Kidney epithelial cell (primary cell): ENCODE data around the gene RPS2. TPM values are rescaled to one million over a fixed set of nuclear protein-coding genes. Genes with fewer than 3 reads are reported as not detected.
A peak's percentile ranks its signal among the peaks of the same experiment; 100 is the strongest.

Source experiments
- DNase-seq: peaks from one replicate; pipeline ENCODE4 v3.0.0-alpha.2; 2010; ENCODE audit warnings: low read depth
- H3K27me3 ChIP-seq: 2 replicates; pipeline ENCODE4 v1.6.0; 2011; ENCODE audit warnings: low read length; ENCODE audit not compliant: control insufficient read depth, insufficient read depth
- H3K36me3 ChIP-seq: 2 replicates; pipeline ENCODE4 v1.5.1; 2011; ENCODE audit warnings: low read length; ENCODE audit not compliant: control insufficient read depth, insufficient read depth
- H3K4me3 ChIP-seq: 2 replicates; pipeline ENCODE4 v1.5.1; 2011; ENCODE audit warnings: low read depth, mild to moderate bottlenecking, control low read depth, low read length
- CTCF ChIP-seq: IDR thresholded peaks from 2 replicates; pipeline ENCODE4 v1.5.1; 2011; ENCODE audit warnings: mild to moderate bottlenecking, moderate library complexity, low read length, control low read depth, inconsistent platforms; ENCODE audit not compliant: insufficient read depth, poor library complexity, severe bottlenecking
- total RNA-seq: library from RNA; depleted of rRNA; stranded (reverse); fragments of >200 nt; gene quantifications from 2 replicates; pipeline ENCODE4 v1.2.3, GENCODE V29; 2015

RPS2 gene
- total RNA-seq, 1 donor from 2014 or later = 4,278 TPM

- no peak overlapping the region for H3K4me3 ChIP-seq
- no peak for TF ChIP-seq CTCF
- H3K27me3 ChIP-seq = peaks cover 2% of the 10 kb centered on the region
- no peak for DNase-seq
- no peaks in the 10 kb centered on the region for H3K36me3 ChIP-seq
Measured at GRCh38 chr16:1933097-1933661, 31.4 kb downstream of the RPS2 start.

- no peaks in the 10 kb centered on the region for H3K36me3 ChIP-seq
- H3K27me3 ChIP-seq = peaks cover 2% of the 10 kb centered on the region
- no peak for DNase-seq
- peak; percentile 39 for TF ChIP-seq CTCF
- no peak overlapping the region for H3K4me3 ChIP-seq
Measured at GRCh38 chr16:1932050-1933028, 32.3 kb downstream of the RPS2 start.

- Histone ChIP-seq H3K36me3 (no peaks in the 10 kb centered on the region), H3K4me3 (no peak overlapping the region), H3K27me3 (peaks cover 2% of the 10 kb centered on the region)
- no peak for TF ChIP-seq CTCF
- no peak for DNase-seq
Measured at GRCh38 chr16:1930338-1930720, 34.3 kb downstream of the RPS2 start.

- Histone ChIP-seq H3K27me3 (peaks cover 2% of the 10 kb centered on the region), H3K4me3 (peak overlapping the region; percentile 51), H3K36me3 (no peaks in the 10 kb centered on the region)
- peak; percentile 30 for TF ChIP-seq CTCF
- DNase-seq = no peak
Measured at GRCh38 chr16:1929578-1930337, 34.9 kb downstream of the RPS2 start.

GRCh38 chr16:1929105-1929504 is 35.5 kb downstream of the RPS2 start:
- no peak for TF ChIP-seq CTCF
- H3K4me3 ChIP-seq = peak overlapping the region; percentile 51
- no peaks in the 10 kb centered on the region for H3K36me3 ChIP-seq
- H3K27me3 ChIP-seq = peaks cover 2% of the 10 kb centered on the region
- DNase-seq = no peak
